Activated T-cell treated with anti-CD3 and anti-CD28 coated beads for 4 hours (primary cell): Measurements from ENCODE around the gene PER2.

Source experiments
- DNase-seq: peaks from one replicate; pipeline ENCODE4 v3.0.0-alpha.2; 2020

Gene PER2

GRCh38 chr2:238241970-238242369 is 46.4 kb downstream of the PER2 start:
- DNase-seq, result no peak

GRCh38 chr2:238240757-238241711 is 47.4 kb downstream of the PER2 start:
- DNase-seq, result no peak

- peak; percentile 46 for DNase-seq
These were observed 48.3 kb downstream of the PER2 start, which contains the start of gene HES6 for GRCh38 chr2:238239863-238240756. TSS of gene HES6 (minus strand) at chr2:238240038. CDS start at chr2:238239905, 133 bp downstream.

- no peak for DNase-seq
These were observed 48.9 kb downstream of the PER2 start for GRCh38 chr2:238239543-238239862.

- DNase-seq, result no peak
These were observed 49.5 kb downstream of the PER2 start for GRCh38 chr2:238238766-238239542.

- DNase-seq, result no peak
These were observed 50.1 kb downstream of the PER2 start for GRCh38 chr2:238238311-238238765.

- DNase-seq, result no peak
These were observed 50.8 kb downstream of the PER2 start for GRCh38 chr2:238237431-238238135.

GRCh38 chr2:238236571-238236970 is 51.8 kb downstream of the PER2 start:
- DNase-seq, result no peak

GRCh38 chr2:238235856-238236255 is 52.6 kb downstream of the PER2 start:
- DNase-seq, result no peak

- DNase-seq, result no peak
These were observed 53.1 kb downstream of the PER2 start for GRCh38 chr2:238235331-238235732.

- no peak for DNase-seq
These were observed 54.8 kb downstream of the PER2 start for GRCh38 chr2:238233625-238234024.

- no peak for DNase-seq
These were observed 56.6 kb downstream of the PER2 start for GRCh38 chr2:238231809-238232208.

- peak; percentile 69 for DNase-seq
These were observed 57.1 kb downstream of the PER2 start for GRCh38 chr2:238231251-238231793.

GRCh38 chr2:238230699-238231098 is 57.7 kb downstream of the PER2 start:
- no peak for DNase-seq

- DNase-seq, result no peak
These were observed 59.7 kb downstream of the PER2 start for GRCh38 chr2:238228700-238229099.

GRCh38 chr2:238227587-238228032 is 60.8 kb downstream of the PER2 start:
- DNase-seq, result no peak

- no peak for DNase-seq
These were observed 61.5 kb downstream of the PER2 start for GRCh38 chr2:238226698-238227586.

- no peak for DNase-seq
These were observed 62.3 kb downstream of the PER2 start for GRCh38 chr2:238225911-238226697.

GRCh38 chr2:238225121-238225520 is 63.3 kb downstream of the PER2 start:
- no peak for DNase-seq
